Pancreas (tissue), 10 donors: Measurements from ENCODE around the gene ACAA1. TPM values are rescaled to one million over a fixed set of nuclear protein-coding genes. Genes with fewer than 3 reads are reported as not detected.

ENCODE experiments used
- ATAC-seq, 4 donors: fragments of 200-7000 bp; cut with Tn5 transposase; one replicate each; pipeline versions ENCODE4 v1.8.0 to v1.9.1; 2020; ENCODE audit warnings: mild to moderate bottlenecking in 4 of 4, moderate library complexity in 4 of 4
- DNase-seq, 6 donors: peaks; one replicate each; pipeline ENCODE4 v3.0.0-alpha.2; 2020
- FAIRE-seq: peaks from 2 replicates; lab custom pipeline; 2012; peaks lifted over from hg19 to GRCh38; lab: Jason Lieb, UNC
- H3K27ac ChIP-seq, 4 donors: fragments of 200-600 bp; sonication (generic); 1 replicate in 3 of 4; 2 replicates in 1 of 4; pipeline versions ENCODE4 v1.5.0 to v1.8.0; 2020
- H3K27me3 ChIP-seq, 4 donors: fragments of 200-600 bp; one replicate each; pipeline ENCODE4 v1.8.0; 2021
- H3K36me3 ChIP-seq, 3 donors: fragments of 200-600 bp; sonication (generic) in 1 of 3; one replicate each; pipeline versions ENCODE4 v1.5.0 to v1.8.0; 2020 to 2021
- H3K4me1 ChIP-seq, 3 donors: fragments of 200-600 bp; one replicate each; pipeline ENCODE4 v1.8.0; 2021
- H3K4me3 ChIP-seq, 4 donors: fragments of 200-600 bp; sonication (generic) in 2 of 4; one replicate each; pipeline versions ENCODE4 v1.5.0 to v1.8.0; 2020 to 2021
- H3K9me3 ChIP-seq, 4 donors: fragments of 200-600 bp; one replicate each; pipeline ENCODE4 v1.8.0; 2021
- WGBS, 2 donors: extraction: QIAGEN DNeasy Blood & Tissue Kit; methylation state at CpG; one replicate each; pipeline ENCODE4 v1.1.7; 2013; 5-methylcytosine and 5-hydroxymethylcytosine counted together
- intact Hi-C, 3 donors: fragments of 100-400 bp; cut with DNase I; formaldehyde crosslinking; loops; one replicate each; pipeline versions ENCODE4 v1.11.1 to v1.14.2; 2022
- polyA plus RNA-seq, 2 donors: library from polyadenylated mRNA; stranded (reverse); fragments of 200-250 nt; gene quantifications; one replicate each; pipeline ENCODE4 v1.2.3, GENCODE V29; 2013
- total RNA-seq, 6 donors: library from RNA; stranded (reverse); fragmentation: NEBNext Ultra II Directional in 4 of 6; extraction: Animal tissue kit (Norgen Biotek cat#: 25700) in 4 of 6; gene quantifications; one replicate each; pipeline versions ENCODE4 v1.2.1 to v1.2.4, GENCODE V29; 2021 to 2023
- TF ChIP-seq, protein P1 (sequence below), 4 donors: fragments of 200-600 bp; sonication (generic) in 3 of 4; IDR thresholded peaks; one replicate each; pipeline versions ENCODE4 v1.5.0 to v1.8.0; 2021; ENCODE audit warnings: antibody characterized with exemption in 4 of 4
- donor health status: healthy with polysubstance abuse.
- donor health status: DM: no; HTN: no; CAD: no; lungs with moderate emphysema.
- donor health status: DM: no; HTN: no; CAD: no.
- donor health status: control.
- donor health status: control.
- donor health status: Bipolar disorder and iron deficiency.
- donor health status: DM: yes; HTN: yes; CAD: no.
- donor health status: DM: no; HTN: no; CAD: no.
- donor health status: DM: no; HTN: no; CAD: no.
- donor health status: DM: yes; HTN: yes; CAD: no.

ACAA1 gene
- total and polyA plus RNA-seq, 8 donors = 44.2 to 110 (median 59.3) TPM

DNA sequence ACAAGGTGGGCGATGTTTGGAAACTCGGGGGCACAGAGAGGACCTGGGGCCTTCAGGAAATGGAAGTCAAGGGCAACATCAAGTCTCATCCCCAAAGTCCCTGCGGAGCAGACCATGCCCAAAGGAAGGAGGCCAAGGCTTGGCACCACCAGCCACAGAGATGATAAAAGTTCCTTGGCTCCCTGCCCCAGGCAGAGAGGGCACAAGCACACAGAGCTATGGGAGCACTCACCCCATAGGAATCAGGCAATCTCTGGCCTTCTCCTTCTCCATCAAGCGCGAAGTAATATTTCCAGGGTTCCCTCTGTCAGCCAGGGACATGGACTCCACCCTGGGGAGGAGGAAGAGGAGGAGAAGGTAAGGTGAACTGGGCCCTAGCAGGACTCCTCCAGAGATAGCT lies 7.9 kb downstream of the ACAA1 start:
- WGBS, 2 donors = 84 to 88% methylated on average over 5 of the region's 5 CpGs
- DNase-seq (peak in 2 of 6 donors; percentile 1 to 10), FAIRE-seq (no peak), ATAC-seq (no peak)
- TF ChIP-seq, protein P1, sequence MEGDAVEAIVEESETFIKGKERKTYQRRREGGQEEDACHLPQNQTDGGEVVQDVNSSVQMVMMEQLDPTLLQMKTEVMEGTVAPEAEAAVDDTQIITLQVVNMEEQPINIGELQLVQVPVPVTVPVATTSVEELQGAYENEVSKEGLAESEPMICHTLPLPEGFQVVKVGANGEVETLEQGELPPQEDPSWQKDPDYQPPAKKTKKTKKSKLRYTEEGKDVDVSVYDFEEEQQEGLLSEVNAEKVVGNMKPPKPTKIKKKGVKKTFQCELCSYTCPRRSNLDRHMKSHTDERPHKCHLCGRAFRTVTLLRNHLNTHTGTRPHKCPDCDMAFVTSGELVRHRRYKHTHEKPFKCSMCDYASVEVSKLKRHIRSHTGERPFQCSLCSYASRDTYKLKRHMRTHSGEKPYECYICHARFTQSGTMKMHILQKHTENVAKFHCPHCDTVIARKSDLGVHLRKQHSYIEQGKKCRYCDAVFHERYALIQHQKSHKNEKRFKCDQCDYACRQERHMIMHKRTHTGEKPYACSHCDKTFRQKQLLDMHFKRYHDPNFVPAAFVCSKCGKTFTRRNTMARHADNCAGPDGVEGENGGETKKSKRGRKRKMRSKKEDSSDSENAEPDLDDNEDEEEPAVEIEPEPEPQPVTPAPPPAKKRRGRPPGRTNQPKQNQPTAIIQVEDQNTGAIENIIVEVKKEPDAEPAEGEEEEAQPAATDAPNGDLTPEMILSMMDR (IDR thresholded peaks at IDR 0.05) = no peak
- no peak overlapping the region for H3K4me3 ChIP-seq
- no peaks in the 10 kb centered on the region for H3K27me3 ChIP-seq
- H3K9me3 ChIP-seq = no peaks in the 10 kb centered on the region
- peaks cover 0 to 77% (median 57%) of the 10 kb centered on the region in 3 donors for H3K36me3 ChIP-seq
- H3K4me1 ChIP-seq = peaks cover 7 to 16% (median 10%) of the 10 kb centered on the region in 3 donors
- no peak overlapping the region for H3K27ac ChIP-seq
- intact Hi-C loops = no loop called here

DNA sequence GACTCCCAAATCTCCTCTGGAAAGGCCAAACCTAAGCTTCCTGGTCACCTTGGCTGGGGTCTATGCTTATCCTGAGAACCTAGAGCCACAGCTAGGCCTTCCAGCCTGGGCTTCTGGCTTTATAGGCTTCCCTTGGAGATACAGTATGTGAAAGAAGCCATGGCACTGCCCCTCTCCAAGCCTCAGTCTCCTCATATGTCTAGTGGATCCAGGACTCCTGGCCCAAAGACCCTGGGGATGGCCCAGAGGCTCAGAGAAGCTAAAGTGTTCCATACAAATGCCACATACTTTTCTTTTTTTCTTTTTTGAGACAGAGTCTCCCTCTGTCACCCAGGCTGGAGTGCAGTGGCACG lies 8.6 kb downstream of the ACAA1 start:
- no peak for FAIRE-seq
- intact Hi-C loops = no loop called here

DNA sequence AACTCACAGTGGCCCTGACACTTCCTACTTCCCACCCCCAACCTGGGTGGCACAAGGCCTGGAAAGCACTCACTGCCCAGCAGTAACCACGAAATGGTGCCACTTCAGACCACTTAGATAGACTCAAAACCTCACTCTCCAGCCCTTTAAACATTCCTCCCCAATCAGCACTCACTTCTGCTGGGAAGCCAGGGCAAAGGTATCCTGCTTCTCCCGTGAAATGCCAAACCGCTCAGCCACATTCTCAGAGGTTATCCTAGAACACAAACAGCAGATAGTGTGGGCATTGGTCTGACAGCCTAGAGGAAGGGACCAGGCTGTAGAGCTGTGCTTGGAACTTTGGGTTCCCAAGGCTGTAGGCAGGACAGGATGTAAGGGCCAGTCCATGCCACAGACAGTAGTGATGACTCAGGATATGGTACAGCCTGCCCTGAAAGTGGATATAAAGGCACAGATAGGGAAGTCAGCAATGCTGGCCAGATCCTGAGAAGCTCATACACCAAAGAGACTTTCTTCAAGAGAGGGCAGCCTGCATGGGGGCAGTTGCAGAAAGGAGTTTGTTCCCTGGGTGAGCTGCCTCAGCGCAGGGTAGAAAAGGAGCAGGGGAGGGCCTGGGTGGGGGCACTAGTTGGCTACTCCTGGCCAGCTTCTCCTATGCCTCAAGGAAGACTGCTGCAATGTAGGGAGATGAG lies 9.2 kb downstream of the ACAA1 start:
- DNase-seq (peak in 1 of 6 donors; percentile 8), FAIRE-seq (no peak), ATAC-seq (no peak)
- no peak overlapping the region for H3K27ac ChIP-seq
- peaks cover 1 to 85% (median 61%) of the 10 kb centered on the region in 3 donors for H3K36me3 ChIP-seq
- H3K4me3 ChIP-seq = no peak overlapping the region
- peaks cover 0 to 6% (median 5%) of the 10 kb centered on the region in 3 donors for H3K4me1 ChIP-seq
- TF ChIP-seq, protein P1 (IDR thresholded peaks at IDR 0.05) = no peak
- no peaks in the 10 kb centered on the region for H3K9me3 ChIP-seq
- intact Hi-C loops = no loop called here
- WGBS, 2 donors = 95% methylated on average over 4 of the region's 4 CpGs
- H3K27me3 ChIP-seq = no peaks in the 10 kb centered on the region

More for the DNA sequence above, 8.6 kb downstream of the ACAA1 start:
- Histone ChIP-seq H3K9me3 (no peaks in the 10 kb centered on the region), H3K4me3 (no peak overlapping the region), H3K36me3 (peaks cover 0 to 80% (median 60%) of the 10 kb centered on the region in 3 donors), H3K27ac (no peak overlapping the region), H3K4me1 (peaks cover 0 to 10% (median 6%) of the 10 kb centered on the region in 3 donors), H3K27me3 (no peaks in the 10 kb centered on the region)
- TF ChIP-seq, protein P1 (IDR thresholded peaks at IDR 0.05) = no peak
- 93 to 100% methylated on average over 1 of the region's 1 CpG for WGBS, 2 donors
- no peak for ATAC-seq
- no peak for DNase-seq

DNA sequence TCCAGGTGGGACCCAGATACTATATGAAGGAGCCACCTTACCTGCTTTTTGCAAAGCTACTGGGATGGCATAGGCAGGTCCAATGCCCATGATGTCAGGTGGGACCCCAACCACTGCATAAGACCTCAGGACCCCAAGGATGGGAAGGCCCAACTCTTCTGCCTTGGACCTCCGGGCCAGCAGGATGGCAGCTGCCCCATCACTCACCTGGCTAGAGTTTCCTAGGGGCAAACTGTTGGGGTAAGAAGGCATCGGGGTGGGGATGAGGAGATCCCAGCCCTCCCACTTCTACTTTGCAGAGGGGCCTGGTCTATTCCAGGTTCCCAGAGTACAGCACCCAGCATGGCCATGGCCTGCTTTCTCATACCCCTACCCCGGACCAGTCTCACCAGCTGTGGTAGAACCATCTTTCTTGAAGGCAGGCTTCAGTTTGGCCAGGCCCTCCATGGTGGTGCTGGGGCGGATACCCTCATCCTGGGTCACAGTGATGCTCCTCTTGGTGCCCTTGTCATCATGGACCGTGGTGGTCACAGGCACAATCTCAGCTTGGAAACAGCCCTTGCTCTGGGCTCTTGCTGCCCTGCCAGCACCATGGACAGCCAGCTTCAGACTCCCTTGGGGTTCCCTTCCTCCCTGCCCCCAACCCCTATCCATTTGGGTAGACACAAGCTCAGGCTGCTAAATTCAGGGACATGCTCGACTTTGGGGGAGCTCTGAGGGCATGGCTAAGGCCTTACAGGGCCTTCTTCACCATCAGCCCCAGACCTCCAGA lies 10.6 kb downstream of the ACAA1 start:
- no peak for ATAC-seq
- Histone ChIP-seq H3K4me1 (no peaks in the 10 kb centered on the region), H3K27ac (no peak overlapping the region), H3K36me3 (peaks cover 5 to 89% (median 67%) of the 10 kb centered on the region in 3 donors), H3K27me3 (no peaks in the 10 kb centered on the region), H3K4me3 (no peak overlapping the region), H3K9me3 (no peaks in the 10 kb centered on the region)
- peak in 1 of 6 donors; percentile 6 for DNase-seq
- WGBS, 2 donors = 85 to 90% methylated on average over 6 of the region's 6 CpGs
- intact Hi-C loops = no loop called here
- no peak for FAIRE-seq
- TF ChIP-seq, protein P1 (IDR thresholded peaks at IDR 0.05) = no peak
